SW480 (cell line): ENCODE results near the gene FGGY.
"Not testable (repeated sequence)": the region's sequence is repeated elsewhere in the genome, so short reads cannot be mapped to it uniquely, and the experiment has no call there.

ENCODE experiments used
- DNase-seq: peaks from one replicate; pipeline ENCODE4 v3.0.0-alpha.2; 2016; ENCODE audit warnings: low spot score

FGGY gene

DNA sequence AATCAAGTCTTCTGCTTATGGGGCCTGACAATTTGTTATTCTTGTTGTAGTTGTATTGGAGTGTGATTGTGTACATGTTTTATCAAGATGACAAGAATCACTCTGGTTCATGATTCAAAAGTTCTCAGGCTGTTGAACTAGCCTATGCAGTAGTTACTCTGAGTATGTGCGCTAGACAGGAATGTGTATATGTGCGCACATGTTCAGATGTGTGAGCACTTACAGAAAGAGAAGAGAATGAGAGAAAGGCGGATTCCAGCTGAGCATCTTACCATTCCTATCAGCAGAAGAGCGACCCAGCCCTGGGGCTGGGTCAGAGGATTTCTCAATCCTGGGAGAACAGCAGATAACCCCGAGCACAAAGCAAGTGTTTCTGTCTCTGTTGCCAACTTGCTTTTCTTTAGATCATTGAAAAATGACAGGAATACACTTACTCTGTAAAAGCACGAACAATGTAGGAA is 407.1 kb downstream of the FGGY start:
- DNase-seq = no peak

DNA sequence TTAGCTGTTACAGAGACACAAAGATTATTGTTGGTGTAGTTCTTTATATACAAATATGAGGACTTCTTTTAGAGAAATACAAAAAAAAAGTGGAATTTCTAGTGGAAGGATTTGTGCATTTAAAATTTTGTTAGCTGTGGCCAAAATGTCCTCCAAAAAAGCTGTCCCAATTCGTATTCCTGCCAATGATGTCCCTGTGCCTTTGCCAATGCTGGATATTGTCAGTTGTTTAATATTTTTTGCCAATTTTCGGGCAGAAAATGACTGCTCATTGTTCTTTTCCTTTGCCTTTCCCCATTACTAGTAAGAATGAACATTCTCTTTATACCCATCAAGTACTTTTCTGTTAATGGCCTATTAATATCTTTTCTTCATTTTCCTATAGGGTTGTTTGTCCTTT is 407.8 kb downstream of the FGGY start:
- no peak for DNase-seq

- no peak for DNase-seq
Measured at GRCh38 chr1:59705466-59706302, 408.8 kb downstream of the FGGY start.

GRCh38 chr1:59706303-59706599 is 409.4 kb downstream of the FGGY start:
- no peak for DNase-seq

DNA sequence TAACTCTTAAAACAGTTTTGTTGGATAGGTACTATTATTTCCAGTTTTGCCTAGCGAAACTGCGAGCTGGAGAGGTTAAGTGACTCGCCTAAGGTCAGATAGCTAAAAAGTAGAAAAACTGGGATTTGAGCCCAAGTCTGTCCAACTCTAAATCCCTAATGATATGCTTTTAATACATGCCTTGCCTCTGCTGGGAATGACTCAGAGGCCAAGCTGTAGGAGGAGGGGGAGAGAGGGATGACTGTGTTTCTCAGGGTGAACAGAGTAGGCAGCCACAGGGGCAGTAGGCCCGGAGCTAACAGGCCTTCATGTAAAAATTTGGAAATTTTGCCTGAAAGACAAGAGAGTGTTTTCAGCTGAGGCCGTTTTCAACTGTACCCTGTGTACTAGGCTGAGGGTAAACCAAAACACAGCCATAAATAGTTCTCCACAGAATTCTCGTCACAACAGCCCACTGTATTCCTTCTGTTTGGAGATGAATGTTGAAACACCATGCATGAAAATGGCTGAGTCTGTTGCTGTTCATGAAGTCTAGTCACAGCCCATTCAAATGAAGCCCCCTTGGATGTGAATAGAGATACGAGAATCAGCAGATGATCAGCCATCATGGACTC is 410.4 kb downstream of the FGGY start:
- no peak for DNase-seq

- no peak for DNase-seq
Measured at GRCh38 chr1:59709333-59709732, 412.4 kb downstream of the FGGY start.

- not testable (repeated sequence) for DNase-seq
Measured at GRCh38 chr1:59710920-59711319, 414.0 kb downstream of the FGGY start.

GRCh38 chr1:59714219-59714618 is 417.3 kb downstream of the FGGY start:
- peak; percentile 15 for DNase-seq

GRCh38 chr1:59714966-59715365 is 418.1 kb downstream of the FGGY start:
- no peak for DNase-seq

- DNase-seq = no peak
Measured at GRCh38 chr1:59716832-59717231, 419.9 kb downstream of the FGGY start.

DNA sequence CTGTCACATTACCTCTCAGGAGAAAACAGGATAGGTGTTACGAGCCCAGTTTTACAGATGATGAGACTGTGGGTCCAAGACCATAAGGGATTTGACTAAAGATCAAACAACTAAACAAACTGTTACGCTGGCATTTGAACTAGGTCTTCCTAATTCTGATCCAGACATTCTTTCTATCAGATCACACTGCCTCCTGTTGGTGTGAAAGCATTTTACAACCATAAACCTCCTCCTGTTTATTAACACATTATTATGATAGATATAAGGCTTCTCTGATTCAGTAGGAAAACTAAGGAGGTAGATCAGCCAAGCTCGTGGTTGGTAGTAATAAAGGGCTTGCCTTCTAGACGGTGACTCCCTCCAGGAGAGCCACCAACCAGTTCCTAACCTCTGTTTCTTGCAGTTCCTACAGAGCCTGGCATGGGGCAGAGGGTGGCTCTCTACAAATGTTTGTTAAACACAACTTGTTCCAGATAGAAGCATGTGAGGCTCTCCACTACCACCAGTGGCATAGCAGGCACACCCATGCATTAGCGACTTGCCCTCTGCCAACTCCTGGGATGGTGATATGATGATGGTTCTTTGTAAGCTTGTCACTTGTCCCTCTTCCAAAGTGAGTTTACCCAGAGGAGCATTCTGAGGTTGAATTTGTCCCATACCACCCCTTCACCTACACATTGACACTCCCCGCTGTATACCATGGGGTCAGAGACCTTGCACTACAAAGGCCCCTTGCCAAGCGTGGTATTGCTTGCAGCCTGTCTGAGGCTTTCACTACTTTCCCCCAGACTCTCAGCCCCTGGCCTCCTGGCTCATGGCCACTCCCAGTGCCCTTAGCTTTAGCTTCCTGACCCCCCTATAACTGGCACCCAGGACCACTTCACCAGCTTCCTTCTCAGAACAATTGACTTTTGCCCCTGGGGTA is 421.4 kb downstream of the FGGY start:
- no peak for DNase-seq

DNA sequence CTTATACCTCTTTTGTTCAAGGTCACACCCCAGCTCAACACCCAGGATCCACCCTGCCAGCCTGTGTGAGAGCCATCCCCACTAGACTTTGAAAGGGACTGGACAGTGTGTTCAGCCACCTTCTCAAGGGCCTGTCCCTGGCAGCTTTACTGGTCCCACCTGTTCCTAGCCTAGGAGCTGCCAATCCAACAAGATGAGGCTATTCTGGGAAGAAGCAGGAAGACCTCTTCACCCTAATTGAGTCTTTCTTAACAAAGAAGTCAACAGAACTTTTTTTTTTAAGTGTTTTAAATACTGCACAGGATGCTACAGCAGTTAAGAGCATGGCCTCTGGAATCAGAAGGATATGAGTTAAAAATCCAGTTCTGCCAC is 422.1 kb downstream of the FGGY start:
- no peak for DNase-seq

DNA sequence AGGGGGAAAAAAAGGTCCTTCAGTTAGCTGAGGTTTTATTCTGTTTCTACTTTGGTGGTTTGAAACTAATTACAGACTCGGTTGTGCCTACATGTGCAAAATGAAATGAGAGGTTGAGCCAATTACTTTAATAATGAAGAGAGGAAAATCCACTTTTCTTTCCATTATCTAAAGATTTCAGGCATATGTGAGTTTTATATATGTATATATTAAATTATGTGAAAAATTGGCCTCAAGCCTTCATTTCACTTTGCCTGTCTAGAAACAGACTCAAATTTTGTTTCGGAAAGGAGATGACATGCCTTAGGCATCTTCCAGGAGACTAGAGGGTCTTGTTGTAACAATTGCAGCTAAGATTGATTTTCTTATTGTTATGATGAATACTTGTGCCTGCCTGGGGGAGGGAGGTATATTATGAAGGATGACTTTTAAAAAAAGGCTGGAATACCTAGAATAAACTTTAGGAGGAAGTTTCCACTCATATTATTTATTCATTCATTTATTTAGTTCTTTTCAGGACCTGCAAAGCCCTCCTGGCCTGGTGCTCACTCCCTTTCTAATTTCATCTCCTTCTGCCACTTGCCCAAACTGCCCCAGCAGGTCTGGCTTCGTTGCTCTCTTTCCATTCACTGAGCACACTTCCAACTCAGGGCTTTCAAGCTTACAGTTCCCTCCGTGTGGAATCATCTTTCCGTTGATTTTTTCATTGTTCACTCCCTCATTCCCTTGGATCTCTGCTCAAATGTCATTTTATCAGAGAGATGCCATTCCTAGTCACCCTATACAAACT is 423.6 kb downstream of the FGGY start:
- no peak for DNase-seq

DNA sequence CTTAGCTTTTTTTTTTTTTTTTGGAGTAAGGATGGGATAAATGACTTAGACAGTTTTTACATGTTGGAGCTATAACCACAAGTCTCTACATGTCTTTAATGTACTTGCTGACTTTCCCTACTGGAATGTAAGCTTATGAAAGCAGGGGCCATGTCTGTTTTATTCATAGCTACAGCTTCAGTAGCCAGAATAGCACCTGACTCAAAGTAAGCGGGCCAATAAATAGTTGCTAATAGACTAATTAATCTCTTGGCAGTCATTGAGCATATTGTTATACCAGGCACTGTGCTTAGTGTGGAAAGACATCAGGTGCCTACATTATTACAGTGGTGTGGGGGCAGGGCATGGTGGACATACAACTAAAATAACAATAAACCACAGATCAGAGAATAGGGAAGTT is 433.4 kb downstream of the FGGY start:
- DNase-seq = no peak

GRCh38 chr1:59730759-59731478 is 434.0 kb downstream of the FGGY start:
- DNase-seq = peak; percentile 66

DNA sequence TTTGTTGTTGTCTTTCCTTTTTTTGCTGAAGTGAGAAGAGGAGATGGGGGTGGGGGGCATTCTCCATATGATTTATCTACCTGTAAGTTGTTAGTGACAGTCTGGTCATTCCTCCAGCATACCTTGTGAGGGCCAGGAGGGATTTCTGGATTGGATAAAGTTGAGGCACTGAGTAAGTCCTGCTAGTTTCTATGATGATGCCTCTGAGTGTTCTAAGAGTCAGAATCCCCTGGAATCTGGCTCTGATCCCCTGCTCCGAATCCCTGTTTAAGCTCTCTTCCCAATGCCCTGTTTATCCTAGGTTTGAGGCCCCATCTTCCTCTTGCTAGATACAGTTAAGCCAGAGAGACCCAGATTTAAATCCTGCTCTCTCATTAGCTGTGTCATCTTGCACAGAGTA is 434.7 kb downstream of the FGGY start:
- DNase-seq = no peak

DNA sequence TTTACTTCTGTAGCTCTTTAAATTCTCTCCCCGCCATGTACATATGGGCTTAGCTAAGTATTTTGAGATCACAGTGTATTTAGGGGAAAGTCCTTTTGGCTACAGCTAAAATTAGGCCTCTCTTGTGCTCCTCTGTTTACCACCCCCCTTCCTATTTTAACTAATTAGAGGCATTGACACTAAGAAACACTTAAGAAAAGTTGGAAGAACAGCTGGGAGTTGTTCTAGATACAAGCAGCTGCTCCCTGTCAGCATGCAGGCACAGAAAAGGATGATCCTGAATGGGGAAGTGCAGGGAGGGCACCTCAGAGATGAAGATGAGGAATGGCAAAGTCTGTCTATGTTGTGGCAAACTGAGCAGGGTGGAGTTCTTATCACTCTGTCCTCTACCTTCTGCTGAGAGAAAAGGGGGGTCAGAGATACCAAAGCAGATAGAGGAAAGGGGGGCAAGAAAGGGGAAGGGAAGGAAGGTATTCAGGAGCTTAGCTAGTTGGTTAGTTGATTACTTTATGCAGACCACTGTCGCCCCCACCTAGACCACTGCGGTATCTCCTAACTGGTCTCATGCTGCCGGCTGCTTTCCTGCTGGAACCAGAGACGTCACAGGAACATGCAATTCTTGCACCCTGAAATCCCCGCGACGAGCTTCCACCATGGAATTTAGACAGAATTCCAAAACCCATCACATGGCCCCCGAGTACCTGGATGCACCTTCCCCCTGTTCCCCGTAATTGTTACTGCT is 435.5 kb downstream of the FGGY start:
- DNase-seq = no peak

- no peak for DNase-seq
Measured at GRCh38 chr1:59733443-59734141, 436.7 kb downstream of the FGGY start.

GRCh38 chr1:59735927-59736326 is 439.0 kb downstream of the FGGY start:
- not testable (repeated sequence) for DNase-seq

- DNase-seq = no peak
Measured at GRCh38 chr1:59736744-59737143, 439.9 kb downstream of the FGGY start.
